GM18861 (cell line): ENCODE results near the gene DBX2.
"Not testable (repeated sequence)": the region's sequence is repeated elsewhere in the genome, so short reads cannot be mapped to it uniquely, and the experiment has no call there.

Source experiments
- ATAC-seq: cut with Tn5 transposase; IDR thresholded peaks from one replicate; pipeline ENCODE4 v1.9.1; 2021; ENCODE audit not compliant: unreplicated experiment

DBX2 gene

GRCh38 chr12:45012749-45013148 is 38.1 kb downstream of the DBX2 start:
- ATAC-seq: no peak

DNA sequence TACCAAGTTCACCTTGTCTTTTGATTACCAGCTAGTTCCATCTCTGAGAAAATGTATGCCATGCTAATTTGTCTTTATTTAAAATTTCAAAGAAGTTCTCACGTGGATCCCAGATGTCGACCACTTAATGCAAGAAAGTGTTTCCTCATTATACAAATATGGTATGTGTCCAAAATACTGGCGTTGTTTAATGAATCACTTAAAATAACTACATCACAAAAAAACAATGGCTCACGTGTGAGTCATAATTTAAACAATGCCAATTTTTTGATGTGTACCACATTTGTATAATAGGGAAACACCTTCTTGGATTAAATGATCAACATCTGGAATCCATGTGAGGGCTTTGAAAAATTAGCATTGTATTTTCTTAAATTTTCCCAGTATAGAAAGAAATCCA is 40.8 kb downstream of the DBX2 start:
- ATAC-seq: no peak

GRCh38 chr12:45008211-45008610 is 42.7 kb downstream of the DBX2 start:
- ATAC-seq: no peak

- ATAC-seq: no peak
Measured at GRCh38 chr12:44999355-44999754, 51.5 kb downstream of the DBX2 start.

DNA sequence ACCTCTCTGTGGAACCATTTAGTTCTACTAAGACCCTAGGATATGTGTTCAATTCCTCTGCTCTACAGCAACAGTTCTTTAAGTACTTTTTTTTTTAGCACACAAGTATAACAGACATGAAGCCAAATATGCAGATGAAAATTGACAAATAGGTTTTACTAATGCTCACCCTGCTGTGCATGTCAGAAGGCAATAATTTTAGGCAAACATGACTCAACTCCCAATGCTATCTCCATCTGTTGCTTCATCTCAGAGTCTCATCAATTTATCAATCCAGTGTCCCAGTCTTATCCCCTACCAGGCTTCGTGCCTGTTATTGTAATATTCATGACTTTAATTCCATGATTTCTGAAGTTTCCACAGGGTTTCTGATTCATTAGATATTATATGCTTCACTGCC is 57.7 kb downstream of the DBX2 start:
- no peak for ATAC-seq

GRCh38 chr12:44984863-44985262 is 66.0 kb downstream of the DBX2 start:
- not testable (repeated sequence) for ATAC-seq

DNA sequence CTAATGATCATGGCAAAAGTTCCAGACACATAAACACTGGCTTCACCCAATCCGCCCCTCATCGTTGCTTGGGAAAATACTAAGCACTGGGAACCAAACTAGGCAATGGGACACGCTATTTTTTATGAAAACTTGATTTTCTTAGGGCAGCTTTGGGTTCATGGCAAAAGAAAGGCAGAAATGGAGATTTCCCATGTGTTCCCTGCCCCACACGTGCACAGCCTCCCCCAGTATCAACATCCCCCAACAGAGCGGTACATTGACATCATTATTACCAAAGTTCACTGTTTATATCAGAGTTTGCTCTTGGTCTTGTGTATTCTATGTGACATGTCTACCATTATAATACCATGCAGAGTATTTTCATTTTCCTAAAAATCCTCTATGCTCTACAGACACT is 71.0 kb downstream of the DBX2 start:
- no peak for ATAC-seq

DNA sequence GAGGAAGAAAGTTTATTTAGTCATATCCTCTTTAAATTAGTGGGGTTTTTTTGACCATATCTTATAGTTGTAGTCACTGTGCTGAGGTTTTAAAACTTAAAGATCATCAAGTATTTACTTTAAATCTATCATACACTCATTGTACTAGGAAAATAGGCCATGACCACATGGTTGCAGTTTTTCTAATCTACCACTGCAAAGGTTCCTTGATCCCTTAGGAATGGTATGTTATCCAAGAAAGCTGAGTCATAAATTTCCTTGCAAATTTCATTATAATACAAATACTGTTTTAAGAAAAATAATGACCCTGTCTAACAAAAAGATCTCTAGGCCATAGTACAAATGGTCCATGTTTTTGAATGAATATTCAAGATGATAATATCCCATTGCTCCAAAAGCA is 74.7 kb downstream of the DBX2 start:
- ATAC-seq: no peak

- ATAC-seq: peak; percentile 67
Measured at GRCh38 chr12:44972746-44973421, 78.0 kb downstream of the DBX2 start.

DNA sequence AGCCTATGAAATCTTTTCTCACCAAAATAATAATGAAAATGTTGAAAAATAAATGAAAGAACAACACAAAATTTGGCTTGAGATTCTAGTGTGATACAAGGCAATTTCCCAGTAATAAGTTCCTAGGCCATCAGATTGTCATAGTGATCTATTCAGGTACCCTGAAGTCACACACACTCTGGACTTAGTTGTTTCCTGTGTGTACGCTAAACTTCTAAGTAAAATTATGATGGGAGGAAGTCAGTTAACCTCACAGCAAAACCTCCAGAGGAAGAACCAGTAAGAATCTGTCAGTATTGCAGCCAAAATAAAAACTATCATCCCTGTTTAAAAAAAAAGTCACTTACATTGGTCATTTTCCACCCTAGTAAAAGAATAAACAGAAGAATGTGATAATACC is 81.9 kb downstream of the DBX2 start:
- ATAC-seq: no peak
